Measurements from ENCODE around the gene TLE3.
A peak's percentile ranks its signal among the peaks of the same experiment; 100 is the strongest.
"Not testable (repeated sequence)": the region's sequence is repeated elsewhere in the genome, so short reads cannot be mapped to it uniquely, and the experiment has no call there.

The TLE3 gene

GRCh38 chr15:70116317-70116716 is 18.6 kb upstream of the TLE3 start:
- TF ChIP-seq, protein P1, sequence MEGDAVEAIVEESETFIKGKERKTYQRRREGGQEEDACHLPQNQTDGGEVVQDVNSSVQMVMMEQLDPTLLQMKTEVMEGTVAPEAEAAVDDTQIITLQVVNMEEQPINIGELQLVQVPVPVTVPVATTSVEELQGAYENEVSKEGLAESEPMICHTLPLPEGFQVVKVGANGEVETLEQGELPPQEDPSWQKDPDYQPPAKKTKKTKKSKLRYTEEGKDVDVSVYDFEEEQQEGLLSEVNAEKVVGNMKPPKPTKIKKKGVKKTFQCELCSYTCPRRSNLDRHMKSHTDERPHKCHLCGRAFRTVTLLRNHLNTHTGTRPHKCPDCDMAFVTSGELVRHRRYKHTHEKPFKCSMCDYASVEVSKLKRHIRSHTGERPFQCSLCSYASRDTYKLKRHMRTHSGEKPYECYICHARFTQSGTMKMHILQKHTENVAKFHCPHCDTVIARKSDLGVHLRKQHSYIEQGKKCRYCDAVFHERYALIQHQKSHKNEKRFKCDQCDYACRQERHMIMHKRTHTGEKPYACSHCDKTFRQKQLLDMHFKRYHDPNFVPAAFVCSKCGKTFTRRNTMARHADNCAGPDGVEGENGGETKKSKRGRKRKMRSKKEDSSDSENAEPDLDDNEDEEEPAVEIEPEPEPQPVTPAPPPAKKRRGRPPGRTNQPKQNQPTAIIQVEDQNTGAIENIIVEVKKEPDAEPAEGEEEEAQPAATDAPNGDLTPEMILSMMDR (IDR thresholded peaks at IDR 0.05; ENCODE audit: low read length, missing control alignments), result no peak
- DNase-seq (ENCODE audit: low read depth), result no peak
- H3K4me3 ChIP-seq (replicated peaks; ENCODE audit: low read depth, low read length), result no peak overlapping the region

DNA sequence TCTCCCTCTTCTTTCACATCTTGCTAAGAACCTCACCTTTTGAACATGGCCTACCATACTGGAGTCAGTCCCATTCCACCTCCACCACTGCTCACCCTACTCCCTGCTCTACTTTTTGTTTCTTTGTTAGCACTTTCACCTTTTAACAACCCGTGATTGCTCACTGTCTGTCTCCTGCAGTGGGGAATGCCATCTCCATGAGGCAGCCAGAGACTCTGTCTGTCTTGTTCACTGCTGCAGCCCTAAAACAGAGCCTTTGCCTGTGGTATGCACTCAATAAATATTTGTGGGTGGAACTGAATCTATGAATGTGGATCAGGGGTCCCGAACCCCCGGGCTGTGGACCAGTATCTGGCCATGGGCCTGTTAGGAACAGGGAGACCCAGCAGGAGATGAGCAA is 16.5 kb upstream of the TLE3 start:
- DNase-seq (ENCODE audit: low read depth), result no peak
- H3K4me3 ChIP-seq (replicated peaks; ENCODE audit: low read depth, low read length), result no peak overlapping the region
- TF ChIP-seq, protein P1 (IDR thresholded peaks at IDR 0.05; ENCODE audit: low read length, missing control alignments), result no peak

GRCh38 chr15:70113304-70113700 is 15.6 kb upstream of the TLE3 start:
- DNase-seq (ENCODE audit: low read depth), result no peak
- TF ChIP-seq, protein P1 (IDR thresholded peaks at IDR 0.05; ENCODE audit: low read length, missing control alignments), result no peak
- no peak overlapping the region for H3K4me3 ChIP-seq (replicated peaks; ENCODE audit: low read depth, low read length)

- not testable (repeated sequence) for DNase-seq (ENCODE audit: low read depth); H3K4me3 ChIP-seq (replicated peaks; ENCODE audit: low read depth, low read length)
These were observed 15.0 kb upstream of the TLE3 start for GRCh38 chr15:70112572-70113303.

GRCh38 chr15:70112074-70112395 is 14.3 kb upstream of the TLE3 start:
- H3K4me3 ChIP-seq (replicated peaks; ENCODE audit: low read depth, low read length), result no peak overlapping the region
- no peak for DNase-seq (ENCODE audit: low read depth)
- TF ChIP-seq, protein P1 (IDR thresholded peaks at IDR 0.05; ENCODE audit: low read length, missing control alignments), result no peak

- DNase-seq (ENCODE audit: low read depth), result peak; percentile 88
- H3K4me3 ChIP-seq (replicated peaks; ENCODE audit: low read depth, low read length), result no peak overlapping the region
- TF ChIP-seq, protein P1 (IDR thresholded peaks at IDR 0.05; ENCODE audit: low read length, missing control alignments), result no peak
These were observed 13.7 kb upstream of the TLE3 start for GRCh38 chr15:70111203-70112073.

GRCh38 chr15:70109978-70110377 is 12.3 kb upstream of the TLE3 start:
- TF ChIP-seq, protein P1 (IDR thresholded peaks at IDR 0.05; ENCODE audit: low read length, missing control alignments), result no peak
- DNase-seq (ENCODE audit: low read depth), result no peak
- H3K4me3 ChIP-seq (replicated peaks; ENCODE audit: low read depth, low read length), result no peak overlapping the region

Data from fibroblast of pulmonary artery (primary cell).